SK-N-SH (cell line): ENCODE data around the gene ABCB10. TPM values are rescaled to one million over a fixed set of nuclear protein-coding genes. Genes with fewer than 3 reads are reported as not detected.

Source experiments
- CTCF ChIA-PET: fragments of 300-600, 350-600 bp; formaldehyde crosslinking; extraction: SDS; loops from one replicate; lab custom pipeline; 2021; lab: Yijun Ruan, JAX
- POLR2A ChIA-PET: fragments of 350-600 bp; sonication (Branson Sonifier 250); formaldehyde crosslinking; extraction: SDS; loops from one replicate; lab custom pipeline; 2020; ENCODE audit warnings: antibody characterized with exemption, inconsistent platforms; lab: Yijun Ruan, JAX
- DNase-seq: peaks from one replicate; pipeline ENCODE4 v3.0.0; 2012
- H2AFZ ChIP-seq: fragments of 200-600 bp; sonication (generic); 2 replicates; pipeline ENCODE4 v1.8.1; 2016; ENCODE audit warnings: antibody characterized with exemption, mild to moderate bottlenecking, low read depth
- H3F3A ChIP-seq: fragments of 200-600 bp; sonication (generic); replicated peaks from 2 replicates; pipeline ENCODE3; 2016; ENCODE audit warnings: antibody characterized with exemption, mild to moderate bottlenecking; ENCODE audit not compliant: insufficient read depth
- H3K27ac ChIP-seq, 2 experiments: fragments of 200-500 bp in 1 of 2; fragments of 200-600 bp in 1 of 2; sonication (Bioruptor generic) in 1 of 2; sonication (generic), shearing (Covaris generic) in 1 of 2; 2 replicates each; pipeline versions ENCODE4 v1.5.1 to v1.6.1; 2014 to 2016; ENCODE audit warnings: low read depth in 2 of 2, inconsistent platforms in 1 of 2, low read length in 1 of 2, mild to moderate bottlenecking in 1 of 2, mixed read lengths in 1 of 2
- H3K27me3 ChIP-seq: fragments of 200-600 bp; sonication (generic), shearing (Covaris generic); 2 replicates; pipeline ENCODE4 v1.6.1; 2016; ENCODE audit warnings: mixed run types; ENCODE audit not compliant: insufficient read depth
- H3K36me3 ChIP-seq, 2 experiments: fragments of 200-500 bp in 1 of 2; fragments of 200-600 bp in 1 of 2; sonication (Bioruptor generic) in 1 of 2; sonication (generic) in 1 of 2; replicated peaks in 1 of 2; 2 replicates each; pipeline versions ENCODE3 to v1.5.1; 2014 to 2016; ENCODE audit warnings: low read length in 1 of 2, mild to moderate bottlenecking in 1 of 2; ENCODE audit not compliant: insufficient read depth in 2 of 2, control insufficient read depth in 1 of 2
- H3K4me1 ChIP-seq, 2 experiments: fragments of 200-500 bp in 1 of 2; fragments of 200-600 bp in 1 of 2; sonication (Bioruptor generic) in 1 of 2; sonication (generic), shearing (Covaris generic) in 1 of 2; 2 replicates each; pipeline versions ENCODE4 v1.5.1 to v1.6.1; 2014 to 2016; ENCODE audit warnings: low read depth in 1 of 2, low read length in 1 of 2, mixed run types in 1 of 2; ENCODE audit not compliant: insufficient read depth in 2 of 2, control insufficient read depth in 1 of 2
- H3K4me2 ChIP-seq: fragments of 200-600 bp; sonication (generic), shearing (Covaris generic); 2 replicates; pipeline ENCODE4 v1.6.1; 2017; ENCODE audit warnings: mixed run types
- H3K4me3 ChIP-seq, 2 experiments: fragments of 200-500 bp in 1 of 2; fragments of 200-600 bp in 1 of 2; sonication (Bioruptor generic) in 1 of 2; sonication (generic), shearing (Covaris generic) in 1 of 2; 2 replicates each; pipeline versions ENCODE4 v1.5.1 to v1.8.1; 2014 to 2016; ENCODE audit warnings: low read depth in 2 of 2, inconsistent platforms in 1 of 2, low read length in 1 of 2, mild to moderate bottlenecking in 1 of 2, mixed read lengths in 1 of 2, moderate library complexity in 1 of 2
- H3K79me2 ChIP-seq: fragments of 200-600 bp; sonication (generic); 2 replicates; pipeline ENCODE4 v1.8.1; 2017; ENCODE audit warnings: mild to moderate bottlenecking; ENCODE audit not compliant: insufficient read depth
- H3K9ac ChIP-seq: fragments of 200-600 bp; sonication (generic); 2 replicates; pipeline ENCODE4 v1.6.1; 2017; ENCODE audit warnings: mixed run types
- H3K9me2 ChIP-seq: fragments of 200-600 bp; sonication (generic); 2 replicates; pipeline ENCODE4 v1.6.1; 2017; ENCODE audit warnings: mixed run types
- H3K9me3 ChIP-seq: fragments of 200-600 bp; sonication (generic); 2 replicates; pipeline ENCODE4 v1.6.1; 2017; ENCODE audit warnings: mixed run types, mild to moderate bottlenecking, moderate library complexity
- H4K20me1 ChIP-seq: fragments of 200-600 bp; sonication (generic); 2 replicates; pipeline ENCODE4 v1.6.1; 2017; ENCODE audit warnings: mild to moderate bottlenecking, mixed run types; ENCODE audit not compliant: insufficient read depth
- CHD2 ChIP-seq: fragments of 150-350 bp; IDR thresholded peaks from 2 replicates; pipeline ENCODE4 v1.6.1; 2018; ENCODE audit warnings: low read length; ENCODE audit not compliant: partially characterized antibody
- ELF1 ChIP-seq: IDR thresholded peaks from 2 replicates; pipeline ENCODE4 v1.4.0; 2012
- FOXJ3 ChIP-seq: sonication (generic); formaldehyde crosslinking; IDR thresholded peaks from 2 replicates; pipeline ENCODE4 v1.5.1; 2020; ENCODE audit warnings: mild to moderate bottlenecking, missing genetic modification reagents
- FOXM1 ChIP-seq: IDR thresholded peaks from 2 replicates; pipeline ENCODE4 v1.4.0; 2012; ENCODE audit warnings: low read depth, mild to moderate bottlenecking
- GABPA ChIP-seq: IDR thresholded peaks from 2 replicates; pipeline ENCODE4 v1.4.0; 2012; ENCODE audit warnings: low read depth, mild to moderate bottlenecking
- GATA2 ChIP-seq: sonication (generic); formaldehyde crosslinking; IDR thresholded peaks from 2 replicates; pipeline ENCODE4 v1.5.0; 2020; ENCODE audit warnings: mild to moderate bottlenecking, missing genetic modification reagents
- JUND ChIP-seq: IDR thresholded peaks from 2 replicates; pipeline ENCODE4 v1.4.0; 2012
- MAX ChIP-seq: IDR thresholded peaks from 2 replicates; pipeline ENCODE4 v1.4.0; 2012; ENCODE audit warnings: low read depth
- MXI1 ChIP-seq: IDR thresholded peaks from 2 replicates; pipeline ENCODE4 v1.6.1; 2012; ENCODE audit warnings: mild to moderate bottlenecking, low read depth, low read length, improper control_type of control experiment
- NFIC ChIP-seq: IDR thresholded peaks from 2 replicates; pipeline ENCODE4 v1.4.0; 2012; ENCODE audit warnings: borderline replicate concordance
- PBX3 ChIP-seq: IDR thresholded peaks from 2 replicates; pipeline ENCODE4; 2012
- POLR2AphosphoS5 ChIP-seq: IDR thresholded peaks from 2 replicates; pipeline ENCODE4 v1.6.1; 2012; ENCODE audit warnings: low read depth, low read length
- RAD21 ChIP-seq: IDR thresholded peaks from 2 replicates; pipeline ENCODE4 v1.6.1; 2012; ENCODE audit warnings: mild to moderate bottlenecking, low read length
- REST ChIP-seq: IDR thresholded peaks from 2 replicates; pipeline ENCODE4 v1.6.1; 2012; ENCODE audit warnings: mild to moderate bottlenecking, low read depth, low read length, moderate library complexity
- RFX5 ChIP-seq: IDR thresholded peaks from 2 replicates; pipeline ENCODE4 v1.6.1; 2012; ENCODE audit warnings: mild to moderate bottlenecking, improper control_type of control experiment, low read length
- RXRA ChIP-seq: IDR thresholded peaks from 2 replicates; pipeline ENCODE4 v1.4.0; 2012; ENCODE audit warnings: low read depth, mild to moderate bottlenecking, borderline replicate concordance
- SIN3A ChIP-seq: IDR thresholded peaks from 2 replicates; pipeline ENCODE4 v1.6.1; 2012; ENCODE audit warnings: low read depth, mild to moderate bottlenecking, low read length, moderate library complexity, borderline replicate concordance
- SMC3 ChIP-seq: IDR thresholded peaks from 2 replicates; pipeline ENCODE4 v1.6.1; 2012; ENCODE audit warnings: low read depth, low read length, improper control_type of control experiment
- TCF12 ChIP-seq: IDR thresholded peaks from 2 replicates; pipeline ENCODE4 v1.4.0; 2012
- TEAD4 ChIP-seq: IDR thresholded peaks from 2 replicates; pipeline ENCODE4 v1.4.0; 2012; ENCODE audit warnings: mild to moderate bottlenecking, borderline replicate concordance; ENCODE audit not compliant: insufficient read depth
- USF2 ChIP-seq: fragments of 150-350 bp; IDR thresholded peaks from 2 replicates; pipeline ENCODE4 v1.6.1; 2017; ENCODE audit warnings: antibody characterized with exemption, low read length, low read depth, borderline replicate concordance
- YY1 ChIP-seq: IDR thresholded peaks from 2 replicates; pipeline ENCODE4 v1.4.0; 2012; ENCODE audit warnings: low read depth, mild to moderate bottlenecking
- ZBTB33 ChIP-seq: IDR thresholded peaks from 2 replicates; pipeline ENCODE4 v1.4.0; 2012; ENCODE audit warnings: low read depth, borderline replicate concordance
- WGBS: methylation state at CpG from one replicate; pipeline ENCODE4 v1.1.6; 2017; ENCODE audit warnings: low lambda C conversion rate; 5-methylcytosine and 5-hydroxymethylcytosine counted together
- polyA plus RNA-seq, 3 experiments: library from polyadenylated mRNA; depleted of rRNA; stranded (reverse); fragments of >200 nt; gene quantifications; 2 replicates each; pipeline ENCODE4 v1.2.3, GENCODE V29; 2012

Gene ABCB10
- polyA plus RNA-seq, 1 of the 3 experiments (the other 2 are of a cell fraction), result 5.7 TPM

GRCh38 chr1:229562686-229563085, 4.2 kb upstream of the ABCB10 start:
- H3K9me3 ChIP-seq, result no peaks in the 10 kb centered on the region
- no peak overlapping the region for H3K4me3 ChIP-seq
- no peaks in the 10 kb centered on the region for H3K9me2 ChIP-seq
- DNase-seq, result no peak
- ChIA-PET POLR2A (no interaction called here), CTCF (interaction anchor here (1.0 to 1.7 kb wide), 2 partner anchors 34 to 61 kb away, joined by 3 to 6 read pairs; no protein-coding TSS in a partner anchor)
- no peaks in the 10 kb centered on the region for H4K20me1 ChIP-seq
- H3K4me2 ChIP-seq, result no peak overlapping the region
- 69% methylated on average over 3 of the region's 3 CpGs for WGBS
- no peak for TF ChIP-seq FOXM1
- no peak for TF ChIP-seq USF2
- TF ChIP-seq NFIC, result no peak
- no peak for TF ChIP-seq SMC3
- no peak for TF ChIP-seq GATA2 (CRISPR knock-in tag)
- TF ChIP-seq RAD21, result no peak
- no peak for TF ChIP-seq SIN3A
- no peak for TF ChIP-seq MAX
- TF ChIP-seq ELF1, result no peak
- TF ChIP-seq REST, result no peak
- no peak for TF ChIP-seq TEAD4
- H3K79me2 ChIP-seq, result peaks cover 4% of the 10 kb centered on the region; the same call in 1 of the 2 replicates
- H3K27ac ChIP-seq, result no peak overlapping the region
- H3F3A ChIP-seq, result no peaks in the 10 kb centered on the region
- no peak overlapping the region for H3K9ac ChIP-seq
- H3K36me3 ChIP-seq, result no peaks in the 10 kb centered on the region
- H3K4me1 ChIP-seq, result no peaks in the 10 kb centered on the region; a peak in 1 of 4 replicates
- no peak overlapping the region for H2AFZ ChIP-seq
- no peaks in the 10 kb centered on the region for H3K27me3 ChIP-seq

- H3K4me1 ChIP-seq, result peaks cover 0 to 10% of the 10 kb centered on the region in 2 experiments; a peak in 2 of 4 replicates
- no peaks in the 10 kb centered on the region for H3K9me3 ChIP-seq
- no peak overlapping the region for H3K4me3 ChIP-seq
- no peak overlapping the region for H3K4me2 ChIP-seq
- H2AFZ ChIP-seq, result no peak overlapping the region
- no peaks in the 10 kb centered on the region for H3K27me3 ChIP-seq
- DNase-seq, result no peak
- H4K20me1 ChIP-seq, result peaks cover 3% of the 10 kb centered on the region; the same call in 1 of the 2 replicates
- 84% methylated on average over 5 of the region's 5 CpGs for WGBS
- ChIA-PET CTCF (no interaction called here), POLR2A (no interaction called here)
- H3K9me2 ChIP-seq, result no peaks in the 10 kb centered on the region
- H3K9ac ChIP-seq, result no peak overlapping the region
- peaks cover 18% of the 10 kb centered on the region for H3K79me2 ChIP-seq
- H3K27ac ChIP-seq, result no peak overlapping the region
- H3K36me3 ChIP-seq, result no peaks in the 10 kb centered on the region
- H3F3A ChIP-seq, result no peaks in the 10 kb centered on the region
- TF ChIP-seq YY1, result no peak
- TF ChIP-seq SMC3, result no peak
- TF ChIP-seq CHD2, result no peak
- no peak for TF ChIP-seq PBX3
- TF ChIP-seq FOXJ3 (CRISPR knock-in tag), result no peak
- no peak for TF ChIP-seq RAD21
- no peak for TF ChIP-seq ELF1
- TF ChIP-seq RFX5, result no peak
- no peak for TF ChIP-seq TCF12
- TF ChIP-seq GABPA, result no peak
- no peak for TF ChIP-seq MXI1
- TF ChIP-seq JUND, result no peak
- TF ChIP-seq FOXM1, result no peak
- no peak for TF ChIP-seq POLR2AphosphoS5
- no peak for TF ChIP-seq RXRA
- no peak for TF ChIP-seq ZBTB33
These were observed 2.6 kb upstream of the ABCB10 start for GRCh38 chr1:229561141-229561540.
